ENCODE data around the gene HSD11B2. TPM values are rescaled to one million over a fixed set of nuclear protein-coding genes. Genes with fewer than 3 reads are reported as not detected.

The HSD11B2 gene
- total and polyA plus RNA-seq, 2 of the 8 experiments (the other 6 are each of a cell fraction or from before 2014, with no cell fraction given) = 28.7 to 32.9 TPM

DNA sequence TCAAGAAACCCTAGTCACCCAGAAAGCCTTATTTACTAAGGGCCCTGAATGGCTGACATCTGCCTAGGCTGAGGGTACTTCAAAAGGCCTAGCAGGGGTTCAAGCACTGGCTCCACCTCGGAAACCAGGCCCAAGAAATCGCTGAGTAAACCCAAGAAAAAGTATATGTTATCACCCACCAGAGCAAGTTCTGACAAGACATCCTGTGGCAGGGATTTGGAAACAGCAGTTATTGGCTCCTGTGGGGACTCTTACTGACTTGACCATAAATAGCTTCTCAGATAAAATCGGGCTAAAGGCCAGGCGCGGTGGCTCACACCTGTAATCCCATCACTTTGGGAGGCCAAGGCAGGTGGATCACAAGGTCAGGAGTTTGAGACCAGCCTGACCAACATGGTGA, 37.8 kb downstream of the HSD11B2 start (continued):
- no peak for TF ChIP-seq CTCF (IDR thresholded peaks at IDR 0.05; ENCODE audit: control extremely low read depth in 1 of 3, insufficient read depth in 1 of 3, low read depth in 1 of 3, low read length in 3 of 3)
